Globus pallidus (tissue), 1 donor: ENCODE measurements around the gene RNF103.
"Not testable (repeated sequence)": the region's sequence is repeated elsewhere in the genome, so short reads cannot be mapped to it uniquely, and the experiment has no call there.

Experiments
- DNase-seq: peaks from one replicate; pipeline ENCODE4 v3.0.0-alpha.2; 2015; ENCODE audit warnings: low spot score

RNF103 gene

GRCh38 chr2:86623494-86624266, at the start of gene RNF103:
TSS of gene RNF103 (minus strand) at chr2:86623865. CDS start at chr2:86622886, 979 bp downstream.
- DNase-seq: peak; percentile 97

GRCh38 chr2:86673011-86673410, 49.3 kb upstream of the RNF103 start:
- no peak for DNase-seq

DNA sequence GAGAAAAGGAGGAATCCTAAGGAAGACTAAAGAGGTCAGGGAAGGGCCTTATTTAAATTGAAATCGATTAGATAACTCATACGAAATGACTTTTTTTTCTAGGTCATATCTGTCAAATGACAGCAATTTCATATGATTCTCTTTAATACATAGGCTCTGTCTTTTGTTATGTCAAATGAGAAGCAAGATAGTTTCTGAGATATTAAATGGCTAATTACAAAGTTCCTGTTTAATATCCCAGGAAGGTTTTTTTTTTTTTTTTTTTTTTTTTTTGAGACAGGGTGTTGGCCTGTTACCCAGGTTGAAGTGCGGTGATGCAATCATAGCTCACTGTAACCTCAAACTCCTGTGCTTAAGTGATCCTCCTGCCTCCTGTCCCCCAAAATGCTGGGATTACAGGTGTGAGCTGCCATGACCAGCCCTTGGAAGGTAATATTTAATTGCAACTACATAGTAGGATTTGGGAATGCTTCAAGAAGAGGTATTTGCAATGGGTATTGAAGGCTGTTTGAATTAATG, 48.4 kb upstream of the RNF103 start:
- no peak for DNase-seq

GRCh38 chr2:86671337-86671981, 47.8 kb upstream of the RNF103 start:
- peak; percentile 14 for DNase-seq

- not testable (repeated sequence) for DNase-seq
Measured at GRCh38 chr2:86669323-86669722, 45.7 kb upstream of the RNF103 start.

- no peak for DNase-seq
Measured at GRCh38 chr2:86661333-86661732, 37.7 kb upstream of the RNF103 start.

GRCh38 chr2:86650188-86650587, 26.5 kb upstream of the RNF103 start:
- no peak for DNase-seq

DNA sequence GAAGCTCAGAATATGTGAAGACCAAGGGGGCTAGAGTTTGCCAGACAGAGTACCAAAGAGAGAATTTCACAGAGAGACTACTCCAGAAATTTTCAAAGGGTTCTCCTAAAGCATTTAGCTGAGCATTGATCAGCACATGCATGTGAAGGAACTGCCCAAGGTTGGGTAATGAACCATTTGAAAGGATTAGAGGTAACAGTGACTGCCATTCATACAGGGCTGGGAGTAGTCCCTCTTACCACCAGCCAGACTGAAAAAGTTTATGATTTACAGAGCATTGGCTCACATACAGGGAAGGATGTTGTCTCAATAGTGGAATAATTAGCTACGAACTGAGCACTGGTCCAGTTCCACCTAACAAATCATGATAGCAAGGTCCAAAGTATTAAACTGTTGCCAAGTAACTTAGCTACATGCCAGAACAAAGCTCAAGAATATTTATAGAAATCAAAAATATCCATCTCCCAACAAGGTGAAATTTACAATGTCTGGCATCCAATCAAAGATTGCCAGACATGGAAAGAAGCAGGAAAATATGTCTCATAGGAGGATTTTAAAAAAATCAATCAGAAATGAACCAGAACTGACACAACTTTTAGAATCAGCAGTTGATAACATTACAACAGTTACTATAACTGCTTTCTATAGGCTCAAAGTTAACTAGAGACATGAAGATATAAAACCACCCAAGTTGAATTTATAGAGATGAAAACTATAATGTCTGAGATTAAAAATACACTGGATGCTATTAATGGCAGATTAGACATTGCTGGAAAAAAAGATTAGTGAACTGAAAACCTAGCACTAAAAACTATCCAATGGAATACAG, 25.7 kb upstream of the RNF103 start:
- no peak for DNase-seq

DNA sequence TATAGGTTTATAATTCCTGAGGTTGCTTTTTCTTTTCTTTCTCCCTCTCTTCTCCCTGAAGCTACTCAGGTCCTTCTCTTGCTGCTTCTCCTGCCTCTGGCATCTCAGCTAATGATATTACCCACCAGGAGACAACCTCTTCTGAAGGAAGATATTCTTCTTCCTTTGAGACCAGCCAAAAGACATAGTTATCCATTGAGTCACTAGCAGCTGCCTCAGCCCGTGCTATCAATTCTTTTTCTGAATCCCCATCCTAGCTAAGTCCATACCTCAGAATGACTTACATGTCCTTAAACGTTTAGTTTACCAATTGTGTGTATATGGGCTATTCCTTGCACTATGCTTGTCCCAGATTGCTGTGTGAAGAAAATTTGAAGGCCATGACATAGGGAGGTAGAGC, 25.0 kb upstream of the RNF103 start:
- no peak for DNase-seq

DNA sequence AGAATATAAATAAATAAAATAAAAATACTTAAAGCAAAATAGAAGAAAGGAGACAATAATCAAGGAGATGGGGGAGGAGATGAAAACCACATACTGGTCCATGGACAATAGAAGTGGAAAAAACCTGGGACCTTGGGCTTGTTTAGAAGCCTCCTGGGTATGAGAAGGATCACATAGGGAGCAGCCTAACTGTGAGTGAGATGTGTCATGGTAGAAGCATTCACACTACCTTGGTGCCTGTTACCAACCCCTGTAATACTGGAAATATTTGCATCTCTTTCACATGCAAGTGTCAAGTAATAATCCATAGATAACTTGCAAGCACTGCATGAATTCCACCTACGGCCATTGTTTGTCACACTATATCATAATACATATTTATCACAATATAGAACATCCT, 23.2 kb upstream of the RNF103 start:
- no peak for DNase-seq

GRCh38 chr2:86646329-86646728, 22.7 kb upstream of the RNF103 start:
- DNase-seq: no peak

DNA sequence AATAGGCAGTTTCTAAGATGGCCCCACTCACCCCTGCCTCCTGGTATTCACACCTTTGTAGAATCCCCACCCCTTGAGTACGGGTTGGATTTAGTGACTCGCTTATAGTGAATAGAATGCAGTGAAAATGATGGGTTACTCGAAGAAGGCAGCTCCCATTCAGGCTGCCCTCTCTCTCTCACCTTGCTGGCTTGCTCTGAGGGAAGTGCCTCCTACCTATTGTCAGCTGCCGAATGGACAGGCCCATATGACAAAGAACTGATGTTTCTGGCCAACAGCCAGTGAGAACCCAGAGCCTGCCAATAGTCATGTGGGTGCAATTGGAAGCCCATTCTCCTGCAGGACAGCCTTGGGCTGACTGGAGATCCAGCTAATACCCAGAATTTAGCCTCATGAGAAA, 22.1 kb upstream of the RNF103 start:
- DNase-seq: no peak

GRCh38 chr2:86638712-86639111, 15.0 kb upstream of the RNF103 start:
- no peak for DNase-seq

GRCh38 chr2:86636842-86637241, 13.2 kb upstream of the RNF103 start:
- no peak for DNase-seq

DNA sequence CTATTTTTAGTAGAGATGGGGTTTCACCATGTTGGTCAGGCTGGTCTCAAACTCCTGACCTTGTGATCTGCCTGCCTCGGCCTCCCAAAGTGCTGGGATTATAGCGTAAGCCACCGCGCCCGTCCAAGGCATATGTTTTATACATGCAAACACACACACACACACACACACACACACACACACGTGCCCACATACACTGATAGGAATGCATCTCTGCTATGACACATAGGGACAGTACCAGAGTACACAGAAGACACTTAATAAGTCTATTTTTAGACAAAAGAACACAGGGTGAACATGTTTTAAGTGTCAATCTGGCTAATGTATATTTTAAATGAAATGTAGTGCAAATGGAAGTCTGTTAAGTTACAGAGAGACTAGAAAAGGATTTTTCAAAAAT, 10.7 kb upstream of the RNF103 start:
- no peak for DNase-seq

GRCh38 chr2:86633155-86633651, 9.5 kb upstream of the RNF103 start:
- peak; percentile 56 for DNase-seq

DNA sequence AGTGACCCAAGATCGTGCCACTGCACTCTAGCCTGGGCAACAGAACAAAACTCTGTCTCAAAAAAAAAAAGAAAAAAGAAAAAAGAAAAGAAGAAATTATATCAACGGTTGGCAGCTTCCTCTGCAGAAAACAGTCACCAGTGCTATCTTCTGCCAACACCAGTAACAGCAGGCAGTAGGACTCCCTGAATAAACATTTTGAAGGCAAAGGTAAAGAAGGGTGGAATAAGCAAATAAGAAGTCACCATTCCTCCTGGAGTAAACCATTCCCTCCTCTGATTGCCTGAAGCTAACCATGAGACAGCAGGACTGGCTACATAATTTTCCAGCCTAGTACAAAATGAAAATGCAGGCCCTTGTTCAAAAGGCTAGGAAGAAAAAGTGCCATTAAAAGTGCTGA, 9.0 kb upstream of the RNF103 start:
- DNase-seq: no peak

DNA sequence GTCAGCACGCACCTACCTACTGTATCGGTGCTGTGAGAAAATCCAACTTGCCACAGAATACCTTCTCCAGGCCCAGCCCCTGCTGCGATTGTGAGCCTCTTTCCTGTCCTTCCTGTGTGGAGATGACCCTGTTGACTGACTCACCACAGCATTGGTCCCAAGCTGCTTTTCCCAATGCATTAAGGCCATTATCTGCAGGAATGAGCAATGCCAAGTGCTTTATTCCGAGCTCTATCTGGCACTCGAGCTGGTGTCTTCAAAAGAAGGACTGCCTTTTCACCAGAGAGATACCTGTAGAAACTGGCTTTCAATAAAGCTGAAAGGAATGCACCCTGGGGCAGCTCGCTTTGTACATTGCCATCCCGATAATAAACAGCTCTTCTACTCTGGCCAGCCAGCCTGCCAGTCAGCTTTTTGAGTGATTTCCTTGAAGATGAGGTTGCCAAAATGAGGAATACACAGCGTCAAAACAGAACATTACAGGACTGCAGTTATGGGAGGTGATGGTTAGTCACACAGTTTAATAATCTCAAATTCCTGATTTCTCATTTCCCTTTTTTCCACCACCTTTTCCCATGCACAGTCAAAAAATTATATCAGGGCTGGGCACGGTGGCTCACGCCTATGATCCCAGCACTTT, 8.3 kb upstream of the RNF103 start:
- DNase-seq: no peak

GRCh38 chr2:86628091-86628522, 4.4 kb upstream of the RNF103 start:
- no peak for DNase-seq

- no peak for DNase-seq
Measured at GRCh38 chr2:86627550-86627949, 3.9 kb upstream of the RNF103 start.

DNA sequence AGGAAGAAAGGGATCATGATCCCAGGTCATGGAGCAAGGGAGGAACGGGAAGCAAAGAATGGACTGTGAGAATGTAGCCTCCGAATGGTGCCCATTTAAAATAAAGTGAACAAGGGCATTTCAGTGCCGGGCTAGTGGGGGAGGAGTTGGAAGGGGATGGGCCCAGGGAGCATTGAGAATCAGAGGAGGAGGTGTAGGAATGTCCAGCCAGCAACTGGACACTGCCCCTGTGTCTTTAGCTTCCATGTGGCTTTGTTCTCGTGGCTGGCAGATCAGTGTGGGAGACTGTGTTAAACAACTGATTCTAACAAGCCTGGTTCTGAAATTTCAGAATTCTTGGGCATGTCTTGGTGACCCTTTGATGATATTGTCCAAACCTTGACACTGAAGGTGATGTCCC, 1.4 kb upstream of the RNF103 start:
- DNase-seq: peak; percentile 85

DNA sequence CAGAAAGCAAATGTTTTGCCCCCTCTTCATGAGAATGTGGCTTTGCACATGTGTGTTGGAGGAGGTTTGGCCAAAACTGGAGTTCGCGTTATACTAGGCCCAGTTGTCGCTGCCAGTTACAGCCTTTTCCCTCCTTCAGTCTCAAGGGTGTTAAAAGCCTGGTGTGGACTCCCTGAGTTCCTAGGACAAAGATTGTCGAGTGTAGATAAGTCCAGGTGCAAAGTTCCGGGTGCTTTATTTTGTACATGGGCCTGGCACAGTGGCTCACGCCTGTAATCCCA, 542 bp upstream of the RNF103 start:
- peak; percentile 60 for DNase-seq
